ENCODE results near the gene IL1RAP.

The IL1RAP gene

DNA sequence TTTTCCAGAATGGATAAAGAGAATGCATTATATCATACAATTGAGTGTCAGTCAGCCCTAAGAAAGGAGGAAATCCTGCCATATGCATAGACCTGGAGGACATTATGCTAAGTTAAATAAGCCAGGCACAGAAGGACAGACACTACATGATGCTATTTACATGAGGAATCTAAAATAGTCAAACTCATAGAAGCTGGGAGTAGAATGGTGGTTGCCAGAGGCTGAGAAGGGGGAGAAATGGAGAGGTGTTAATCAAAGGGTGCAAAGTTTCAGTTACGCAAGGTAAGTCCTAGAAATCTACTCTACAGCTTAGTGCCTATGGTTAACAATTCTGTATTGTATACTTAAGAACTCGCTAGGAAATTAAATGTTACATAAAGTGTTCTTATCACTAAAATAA lies 66.5 kb downstream of the IL1RAP start:
- H3K27me3 ChIP-seq (ENCODE audit: insufficient read depth, low read length): no peaks in the 10 kb centered on the region
- no peak overlapping the region for H3K4me3 ChIP-seq (ENCODE audit: low read length)
- H3K9me3 ChIP-seq (ENCODE audit: insufficient read depth, low read depth, low read length): 0 out of 2 replicates have a peak, but pooled peaks cover 3% of the 10 kb centered on the region
- WGBS: 100% methylated on average over 1 of the region's 2 CpGs
- H3K27ac ChIP-seq (ENCODE audit: low read depth, low read length): no peak overlapping the region
- no peaks in the 10 kb centered on the region for H3K36me3 ChIP-seq (ENCODE audit: insufficient read depth, low read length)
- H3K4me1 ChIP-seq (ENCODE audit: insufficient read depth, low read length): peaks cover 5% of the 10 kb centered on the region; the same call in 1 of the 2 replicates
- no peak overlapping the region for H3K9ac ChIP-seq (ENCODE audit: low read depth, low read length)

DNA sequence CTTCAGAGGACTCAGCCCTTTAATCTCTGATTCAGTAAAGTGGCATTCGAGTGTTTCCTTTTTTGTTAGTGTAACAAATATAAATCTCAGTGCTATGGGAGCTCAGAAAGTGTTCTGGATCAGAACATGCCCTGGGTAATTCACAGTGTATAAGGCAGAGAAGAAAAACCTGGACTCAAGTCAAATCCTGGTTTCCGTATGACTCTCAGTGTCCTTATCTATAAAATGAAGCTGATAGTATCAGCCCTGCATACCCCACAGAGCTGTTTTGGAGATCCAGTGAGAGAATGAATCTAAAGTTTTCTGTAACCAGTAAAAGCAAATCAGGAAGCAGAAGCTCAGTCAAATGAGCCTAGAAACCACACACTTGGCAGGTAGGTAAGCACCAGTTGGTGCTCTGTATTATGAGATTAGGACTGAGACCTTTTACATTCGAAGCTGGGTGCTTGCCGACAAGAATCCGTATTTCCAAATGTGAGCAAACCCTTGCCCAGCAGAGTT lies 67.2 kb downstream of the IL1RAP start:
- Histone ChIP-seq H3K27me3 (ENCODE audit: insufficient read depth, low read length) (no peaks in the 10 kb centered on the region), H3K9me3 (ENCODE audit: insufficient read depth, low read depth, low read length) (0 out of 2 replicates have a peak, but pooled peaks cover 3% of the 10 kb centered on the region), H3K27ac (ENCODE audit: low read depth, low read length) (no peak overlapping the region), H3K36me3 (ENCODE audit: insufficient read depth, low read length) (no peaks in the 10 kb centered on the region), H3K4me3 (ENCODE audit: low read length) (no peak overlapping the region), H3K9ac (ENCODE audit: low read depth, low read length) (no peak overlapping the region), H3K4me1 (ENCODE audit: insufficient read depth, low read length) (peaks cover 8% of the 10 kb centered on the region)
- WGBS: 93% methylated on average over 5 of the region's 5 CpGs

GRCh38 chr3:190582667-190583066 lies 68.8 kb downstream of the IL1RAP start:
- no peak overlapping the region for H3K4me3 ChIP-seq (ENCODE audit: low read length)
- no peak overlapping the region for H3K9ac ChIP-seq (ENCODE audit: low read depth, low read length)
- peaks cover 11% of the 10 kb centered on the region for H3K4me1 ChIP-seq (ENCODE audit: insufficient read depth, low read length)
- H3K9me3 ChIP-seq (ENCODE audit: insufficient read depth, low read depth, low read length): 0 out of 2 replicates have a peak, but pooled peaks cover 3% of the 10 kb centered on the region
- H3K36me3 ChIP-seq (ENCODE audit: insufficient read depth, low read length): no peaks in the 10 kb centered on the region
- 95% methylated on average over 2 of the region's 2 CpGs for WGBS
- no peak overlapping the region for H3K27ac ChIP-seq (ENCODE audit: low read depth, low read length)
- no peaks in the 10 kb centered on the region for H3K27me3 ChIP-seq (ENCODE audit: insufficient read depth, low read length)

- Histone ChIP-seq H3K36me3 (ENCODE audit: insufficient read depth, low read length) (no peaks in the 10 kb centered on the region), H3K27me3 (ENCODE audit: insufficient read depth, low read length) (no peaks in the 10 kb centered on the region), H3K4me1 (ENCODE audit: insufficient read depth, low read length) (peaks cover 11% of the 10 kb centered on the region), H3K9me3 (ENCODE audit: insufficient read depth, low read depth, low read length) (no peaks in the 10 kb centered on the region), H3K4me3 (ENCODE audit: low read length) (no peak overlapping the region), H3K27ac (ENCODE audit: low read depth, low read length) (no peak overlapping the region; the same call in 1 of the 2 replicates), H3K9ac (ENCODE audit: low read depth, low read length) (no peak overlapping the region)
- 79% methylated on average over 6 of the region's 6 CpGs for WGBS
Measured at GRCh38 chr3:190585805-190586630, 72.1 kb downstream of the IL1RAP start.

DNA sequence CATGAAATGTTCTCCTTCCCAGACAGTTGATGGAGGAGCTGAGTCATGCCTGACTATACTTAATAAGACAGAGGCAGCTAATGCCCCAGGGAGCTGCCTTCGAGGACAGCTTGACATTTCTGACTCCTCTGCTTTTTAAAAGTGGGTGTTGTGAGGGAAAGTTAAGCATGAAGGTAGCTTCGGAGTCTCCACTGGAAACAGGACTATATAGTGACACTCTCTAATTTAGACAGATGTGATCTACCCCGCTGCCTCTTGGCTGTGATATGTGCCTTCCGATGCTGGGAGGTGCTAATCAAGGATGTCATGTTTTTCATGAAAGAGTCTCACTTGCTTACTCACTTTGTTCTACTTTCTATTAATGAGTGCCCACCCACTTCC lies 72.7 kb downstream of the IL1RAP start:
- WGBS: 75% methylated on average over 4 of the region's 4 CpGs
- no peaks in the 10 kb centered on the region for H3K27me3 ChIP-seq (ENCODE audit: insufficient read depth, low read length)
- peaks cover 11% of the 10 kb centered on the region for H3K4me1 ChIP-seq (ENCODE audit: insufficient read depth, low read length)
- H3K4me3 ChIP-seq (ENCODE audit: low read length): no peak overlapping the region
- H3K9ac ChIP-seq (ENCODE audit: low read depth, low read length): no peak overlapping the region
- no peaks in the 10 kb centered on the region for H3K9me3 ChIP-seq (ENCODE audit: insufficient read depth, low read depth, low read length)
- H3K27ac ChIP-seq (ENCODE audit: low read depth, low read length): no peak overlapping the region
- H3K36me3 ChIP-seq (ENCODE audit: insufficient read depth, low read length): no peaks in the 10 kb centered on the region

GRCh38 chr3:190588570-190588969 lies 74.7 kb downstream of the IL1RAP start:
- no peaks in the 10 kb centered on the region for H3K36me3 ChIP-seq (ENCODE audit: insufficient read depth, low read length)
- no peak overlapping the region for H3K27ac ChIP-seq (ENCODE audit: low read depth, low read length)
- no peak overlapping the region for H3K9ac ChIP-seq (ENCODE audit: low read depth, low read length)
- no CpG with 5 or more reads among the region's 2 CpGs for WGBS
- H3K9me3 ChIP-seq (ENCODE audit: insufficient read depth, low read depth, low read length): no peaks in the 10 kb centered on the region
- peaks cover 11% of the 10 kb centered on the region for H3K4me1 ChIP-seq (ENCODE audit: insufficient read depth, low read length)
- no peak overlapping the region for H3K4me3 ChIP-seq (ENCODE audit: low read length)
- no peaks in the 10 kb centered on the region for H3K27me3 ChIP-seq (ENCODE audit: insufficient read depth, low read length)

DNA sequence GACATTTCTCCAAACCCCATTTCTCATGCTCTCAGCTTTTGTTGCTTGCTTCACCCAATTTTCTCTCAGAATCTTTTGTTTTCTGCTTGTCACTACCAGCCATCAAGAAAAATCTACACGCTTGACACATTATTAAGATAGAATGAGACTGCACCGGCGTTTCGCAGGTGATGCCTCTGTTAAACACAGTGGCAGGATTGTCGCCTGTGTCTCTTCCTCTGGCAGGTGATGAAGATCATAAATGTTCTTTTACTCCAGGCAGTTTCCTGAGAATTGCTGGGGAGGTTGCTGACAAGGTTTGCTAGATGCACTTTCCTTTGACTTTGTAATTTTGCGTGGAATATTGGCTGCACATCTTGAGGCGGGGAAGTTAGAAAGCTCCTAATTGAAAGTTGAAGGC lies 75.4 kb downstream of the IL1RAP start:
- Histone ChIP-seq H3K27me3 (ENCODE audit: insufficient read depth, low read length) (no peaks in the 10 kb centered on the region), H3K9ac (ENCODE audit: low read depth, low read length) (no peak overlapping the region), H3K36me3 (ENCODE audit: insufficient read depth, low read length) (no peaks in the 10 kb centered on the region), H3K27ac (ENCODE audit: low read depth, low read length) (no peak overlapping the region), H3K4me1 (ENCODE audit: insufficient read depth, low read length) (peaks cover 11% of the 10 kb centered on the region), H3K4me3 (ENCODE audit: low read length) (no peak overlapping the region), H3K9me3 (ENCODE audit: insufficient read depth, low read depth, low read length) (no peaks in the 10 kb centered on the region)
- WGBS: 86% methylated on average over 7 of the region's 7 CpGs

GRCh38 chr3:190591080-190591479 lies 77.2 kb downstream of the IL1RAP start:
- Histone ChIP-seq H3K36me3 (ENCODE audit: insufficient read depth, low read length) (no peaks in the 10 kb centered on the region), H3K9me3 (ENCODE audit: insufficient read depth, low read depth, low read length) (no peaks in the 10 kb centered on the region), H3K9ac (ENCODE audit: low read depth, low read length) (no peak overlapping the region), H3K4me1 (ENCODE audit: insufficient read depth, low read length) (peaks cover 3% of the 10 kb centered on the region), H3K27me3 (ENCODE audit: insufficient read depth, low read length) (no peaks in the 10 kb centered on the region), H3K27ac (ENCODE audit: low read depth, low read length) (no peak overlapping the region), H3K4me3 (ENCODE audit: low read length) (no peak overlapping the region)
- WGBS: 96% methylated on average over 6 of the region's 6 CpGs

DNA sequence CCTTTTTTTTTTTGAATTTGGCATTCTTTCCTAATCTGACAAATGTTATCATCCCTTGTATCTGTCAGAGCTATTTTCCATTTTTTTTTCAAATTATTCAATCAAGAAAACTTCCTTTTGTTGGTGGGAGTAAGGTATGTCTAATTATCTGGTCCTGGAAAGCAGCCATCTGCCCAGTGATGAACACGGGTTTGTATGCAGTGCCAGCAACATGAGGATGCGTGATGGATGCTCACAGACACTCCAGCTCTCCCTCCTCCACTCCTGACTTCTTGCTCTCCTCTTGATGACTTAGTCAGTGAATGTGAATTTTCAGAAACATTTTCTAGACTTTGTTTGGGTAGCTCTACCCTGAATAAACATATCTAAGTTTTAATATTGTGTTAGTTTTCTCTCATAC lies 79.2 kb downstream of the IL1RAP start:
- Histone ChIP-seq H3K36me3 (ENCODE audit: insufficient read depth, low read length) (no peaks in the 10 kb centered on the region), H3K27ac (ENCODE audit: low read depth, low read length) (no peak overlapping the region), H3K9me3 (ENCODE audit: insufficient read depth, low read depth, low read length) (no peaks in the 10 kb centered on the region), H3K4me1 (ENCODE audit: insufficient read depth, low read length) (peaks cover 7% of the 10 kb centered on the region; the same call in 1 of the 2 replicates), H3K9ac (ENCODE audit: low read depth, low read length) (no peak overlapping the region), H3K4me3 (ENCODE audit: low read length) (no peak overlapping the region), H3K27me3 (ENCODE audit: insufficient read depth, low read length) (no peaks in the 10 kb centered on the region)
- 100% methylated on average over 2 of the region's 2 CpGs for WGBS

DNA sequence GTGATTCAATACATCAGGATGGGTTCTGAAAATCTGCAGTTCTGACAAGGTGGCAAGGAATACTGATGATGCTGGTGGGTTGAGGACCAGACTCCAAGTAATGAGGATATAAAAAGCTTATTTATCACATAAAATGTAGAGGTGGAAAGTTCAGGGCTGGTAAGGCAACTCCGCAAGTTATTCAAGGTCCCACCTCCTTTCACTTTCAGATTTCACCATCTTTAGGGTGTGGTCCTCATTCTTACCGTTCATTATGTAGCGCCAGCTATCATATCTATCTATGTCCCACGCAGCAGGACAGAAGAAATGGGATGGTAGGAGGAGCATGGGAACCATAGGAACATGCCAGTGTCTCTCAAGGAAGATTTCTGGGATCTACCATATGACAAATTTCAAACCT lies 80.3 kb downstream of the IL1RAP start:
- H3K36me3 ChIP-seq (ENCODE audit: insufficient read depth, low read length): no peaks in the 10 kb centered on the region
- H3K4me1 ChIP-seq (ENCODE audit: insufficient read depth, low read length): peaks cover 7% of the 10 kb centered on the region; the same call in 1 of the 2 replicates
- no peak overlapping the region for H3K9ac ChIP-seq (ENCODE audit: low read depth, low read length)
- H3K9me3 ChIP-seq (ENCODE audit: insufficient read depth, low read depth, low read length): no peaks in the 10 kb centered on the region
- H3K27me3 ChIP-seq (ENCODE audit: insufficient read depth, low read length): no peaks in the 10 kb centered on the region
- WGBS: 94% methylated on average over 3 of the region's 4 CpGs
- H3K4me3 ChIP-seq (ENCODE audit: low read length): no peak overlapping the region
- no peak overlapping the region for H3K27ac ChIP-seq (ENCODE audit: low read depth, low read length)

DNA sequence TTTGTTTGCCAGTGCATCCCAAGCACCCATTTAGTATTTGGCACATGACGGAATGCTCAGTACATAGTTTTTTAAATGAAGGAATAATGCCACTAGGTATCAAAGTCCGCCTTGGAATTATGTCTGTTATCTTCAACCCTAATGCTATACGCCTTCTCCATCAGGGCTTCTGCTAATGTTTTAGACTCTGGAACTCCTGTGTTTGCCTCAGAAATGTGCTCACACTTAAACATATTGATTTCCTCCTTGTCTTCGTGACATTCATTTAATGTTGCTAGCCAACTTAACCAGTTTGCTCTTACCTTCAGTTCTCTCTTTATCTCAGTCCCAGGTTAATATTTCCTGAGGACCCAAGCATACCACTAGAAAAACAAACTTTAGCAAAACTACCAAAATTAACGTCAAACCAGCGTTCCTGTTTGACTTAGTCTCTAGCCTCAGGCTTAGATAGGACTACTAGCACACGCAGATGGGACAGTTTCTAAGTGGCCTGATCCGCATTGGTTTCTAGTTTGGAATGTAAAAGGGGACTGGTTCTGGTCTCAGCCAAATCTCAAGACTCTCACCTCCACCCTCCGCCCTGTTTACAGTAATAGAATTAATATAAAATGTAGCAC lies 81.4 kb downstream of the IL1RAP start:
- Histone ChIP-seq H3K4me3 (ENCODE audit: low read length) (no peak overlapping the region), H3K36me3 (ENCODE audit: insufficient read depth, low read length) (no peaks in the 10 kb centered on the region), H3K9ac (ENCODE audit: low read depth, low read length) (no peak overlapping the region), H3K9me3 (ENCODE audit: insufficient read depth, low read depth, low read length) (no peaks in the 10 kb centered on the region), H3K27me3 (ENCODE audit: insufficient read depth, low read length) (no peaks in the 10 kb centered on the region), H3K27ac (ENCODE audit: low read depth, low read length) (no peak overlapping the region), H3K4me1 (ENCODE audit: insufficient read depth, low read length) (peaks cover 7% of the 10 kb centered on the region; the same call in 1 of the 2 replicates)
- 94% methylated on average over 8 of the region's 9 CpGs for WGBS
